NOMO-1 (cell line): Measurements from ENCODE around the gene MTCL1.
A peak's percentile ranks its signal among the peaks of the same experiment; 100 is the strongest.

ENCODE experiments used
- DNase-seq, 2 experiments: peaks; one replicate each; lab custom pipeline; 2025; ENCODE audit not compliant: unreplicated experiment in 2 of 2; lab: John Stamatoyannopoulos, UW

MTCL1 gene

DNA sequence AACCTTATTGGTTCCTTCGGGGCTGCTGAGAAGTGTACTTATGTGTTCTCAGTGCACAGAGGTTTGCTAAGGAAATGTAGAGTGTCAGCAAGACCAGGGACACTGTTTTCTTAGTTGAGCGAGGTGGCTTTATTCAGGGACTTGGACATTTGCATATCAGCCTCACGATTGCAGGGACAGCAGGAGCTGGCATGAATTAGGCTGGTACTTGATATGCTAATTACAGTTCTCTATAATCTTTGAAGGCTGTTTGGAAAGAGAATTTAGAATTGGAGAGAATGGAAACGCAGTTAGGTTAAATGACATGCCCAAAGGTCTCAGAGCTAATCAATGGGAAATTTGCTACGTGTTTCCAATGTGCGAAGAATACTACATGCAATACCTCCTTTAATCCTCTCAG, 18.7 kb upstream of the MTCL1 start:
- no peak for DNase-seq

DNA sequence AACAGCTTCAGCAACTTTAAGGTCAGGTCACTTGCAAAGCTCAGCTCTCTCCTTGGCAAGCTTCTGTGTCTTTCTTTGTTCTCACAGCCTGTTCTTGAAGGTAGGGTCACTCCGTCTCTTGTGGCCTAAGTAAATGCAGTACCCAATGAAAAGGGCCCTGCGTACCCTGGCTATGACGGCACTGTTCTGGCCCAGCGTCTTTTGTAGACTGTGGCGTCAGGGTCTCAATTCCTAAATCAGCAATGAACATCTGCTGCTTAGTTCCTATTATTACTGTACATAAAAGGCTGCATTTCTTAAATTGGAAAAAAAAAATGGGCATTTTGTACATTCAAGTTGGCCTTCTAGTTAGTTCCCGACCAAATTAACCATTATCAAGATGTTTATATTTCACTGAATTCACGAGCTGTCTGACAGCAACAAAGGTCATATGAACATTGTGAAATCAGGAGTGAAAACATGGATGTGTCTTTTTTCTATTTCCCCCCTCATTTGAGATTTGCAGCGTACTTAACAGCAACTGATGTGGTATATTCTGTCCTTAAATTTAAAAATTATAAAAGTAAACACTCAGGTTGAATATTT, 17.0 kb upstream of the MTCL1 start:
- DNase-seq = no peak

DNA sequence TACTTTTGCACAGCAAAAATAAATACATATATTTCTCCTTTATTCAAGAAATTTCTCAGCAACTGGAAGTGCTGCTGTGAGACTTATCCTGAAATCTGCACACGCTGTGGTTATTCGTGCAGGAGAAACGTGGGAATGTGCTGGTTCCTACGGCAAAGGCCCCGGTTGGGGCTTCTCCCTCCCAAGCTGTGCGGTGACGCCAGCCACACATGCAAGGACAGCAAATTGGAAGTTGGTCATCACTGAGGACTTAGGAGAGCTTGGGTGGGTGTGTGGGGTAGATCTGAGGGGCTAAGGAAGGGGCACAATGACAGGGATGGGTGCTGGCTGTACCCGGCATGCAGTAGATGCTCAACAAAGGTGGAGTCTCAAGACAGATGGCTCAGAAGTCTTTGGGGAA, 16.5 kb upstream of the MTCL1 start:
- no peak for DNase-seq

DNA sequence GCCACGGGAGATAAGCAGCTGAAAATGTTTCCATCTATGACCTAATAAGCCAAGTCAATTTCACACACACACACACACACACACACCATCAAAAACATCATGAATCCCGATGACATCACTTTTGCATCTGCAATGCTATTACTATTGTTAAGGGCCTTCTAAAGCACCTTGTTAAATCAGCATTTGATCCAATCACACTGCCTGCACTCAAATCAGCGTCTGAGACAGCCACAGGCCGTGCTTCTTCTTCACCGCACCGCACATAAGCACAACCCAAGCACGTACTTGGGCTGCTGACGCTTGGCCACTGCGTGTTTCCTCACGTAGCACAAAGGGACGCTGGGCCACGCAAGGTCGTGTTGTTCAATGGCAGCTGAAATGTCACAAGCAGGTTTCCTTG, 15.8 kb upstream of the MTCL1 start:
- DNase-seq = no peak

DNA sequence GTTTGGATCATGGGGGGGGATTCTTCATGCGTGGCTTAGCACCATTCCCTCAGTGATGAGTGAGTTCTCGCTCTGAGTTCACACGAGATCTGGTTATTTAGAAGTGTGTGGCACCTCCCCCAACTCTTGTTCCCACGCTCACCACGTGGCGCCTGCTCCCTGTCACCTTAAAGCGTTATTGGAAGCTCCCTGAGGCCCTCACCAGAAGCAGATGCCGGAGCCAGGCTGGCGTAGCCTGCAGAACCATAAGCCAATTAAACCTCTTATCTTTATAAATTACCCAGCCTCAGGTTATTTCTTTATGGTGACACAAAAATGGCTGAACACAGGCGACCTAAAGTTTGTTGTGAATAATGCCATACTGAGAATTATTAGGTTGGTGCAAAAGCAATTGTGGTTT, 10.5 kb upstream of the MTCL1 start:
- no peak for DNase-seq

DNA sequence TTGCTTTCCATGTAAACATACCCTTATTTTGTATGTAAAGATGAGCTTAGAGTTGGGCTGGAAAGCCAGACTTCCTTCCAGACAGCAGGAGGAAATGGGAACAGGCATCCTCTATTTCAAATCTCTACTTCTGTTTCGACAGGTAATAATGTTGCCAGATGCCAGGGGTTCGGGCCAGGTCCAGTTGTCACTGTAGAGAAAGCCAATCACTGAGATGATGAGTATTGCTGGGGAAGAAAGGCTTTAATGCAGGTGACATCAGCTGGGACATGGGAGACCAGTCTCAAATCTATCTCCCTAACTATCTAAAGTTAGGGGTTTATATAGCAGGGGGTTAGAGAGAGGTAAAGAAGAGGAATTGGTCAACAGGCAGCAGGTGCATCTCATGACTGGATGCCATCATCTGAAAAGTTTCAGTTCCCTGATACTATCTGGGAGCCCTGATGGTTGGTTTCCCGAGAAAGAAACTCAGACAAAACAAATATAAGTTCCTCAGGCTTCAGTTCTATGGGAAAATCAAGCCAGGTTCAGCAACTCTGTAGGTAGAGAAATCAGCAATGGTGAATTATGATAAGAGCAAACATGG, 9.3 kb upstream of the MTCL1 start:
- DNase-seq = no peak

DNA sequence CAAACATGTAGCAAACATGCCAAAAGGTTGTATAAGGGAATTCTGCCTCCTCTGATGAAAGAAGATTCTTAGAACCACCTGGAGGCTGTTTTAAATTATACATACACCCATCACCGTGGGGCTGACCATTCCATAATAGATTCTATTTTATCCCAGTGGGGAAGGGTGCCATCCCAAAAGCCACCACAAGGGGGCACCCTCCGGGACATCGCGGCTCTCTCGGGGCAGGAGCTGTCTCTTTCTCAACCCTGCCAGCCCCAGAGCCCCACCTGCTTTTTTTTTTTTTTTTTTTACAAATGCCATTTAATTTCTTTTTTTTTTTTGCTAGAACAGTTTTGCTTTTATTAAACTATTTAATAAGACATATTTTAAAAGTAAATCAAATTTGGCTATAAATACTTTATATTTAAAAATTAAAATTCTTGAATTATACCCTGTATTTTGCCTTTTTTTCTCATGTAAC, 8.6 kb upstream of the MTCL1 start:
- peak; percentile 14 to 23 for DNase-seq

DNA sequence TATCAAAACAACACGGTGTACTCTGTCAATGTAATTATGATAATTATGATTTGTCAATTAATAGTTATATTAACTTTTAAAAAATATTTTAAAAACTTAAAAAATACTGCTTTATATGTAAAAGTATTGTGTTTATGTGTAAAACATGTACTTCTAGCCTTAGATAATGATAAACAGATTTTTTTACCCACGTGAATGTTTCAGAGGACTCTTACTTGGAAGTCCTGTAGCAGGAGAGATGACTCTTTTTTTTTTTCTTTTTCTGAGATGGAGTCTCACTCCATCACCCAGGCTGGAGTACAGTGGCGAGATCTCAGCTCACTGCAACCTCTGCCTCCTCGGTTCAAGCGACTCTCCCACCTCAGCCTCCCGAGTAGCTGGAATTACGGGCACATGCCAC, 6.2 kb upstream of the MTCL1 start:
- no peak for DNase-seq

DNA sequence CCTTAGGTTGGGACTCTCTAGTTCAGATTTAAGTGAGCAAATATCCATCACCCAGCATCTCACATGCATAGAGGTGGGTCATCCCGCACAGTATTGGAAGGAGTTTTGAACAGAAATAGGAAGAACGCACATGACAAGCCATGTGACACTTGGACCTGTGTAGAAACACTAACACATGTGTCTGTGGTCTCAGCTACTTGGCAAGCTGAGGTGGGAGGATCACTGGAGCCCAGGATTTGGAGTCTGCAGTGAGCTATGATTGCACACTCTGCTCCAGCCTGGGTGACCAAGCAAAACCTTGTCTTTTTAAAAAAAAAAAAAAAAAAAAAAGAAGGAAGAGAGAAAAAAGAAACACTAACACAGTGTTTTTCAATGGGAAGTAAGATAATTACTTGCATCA, 5.4 kb upstream of the MTCL1 start:
- DNase-seq = no peak

DNA sequence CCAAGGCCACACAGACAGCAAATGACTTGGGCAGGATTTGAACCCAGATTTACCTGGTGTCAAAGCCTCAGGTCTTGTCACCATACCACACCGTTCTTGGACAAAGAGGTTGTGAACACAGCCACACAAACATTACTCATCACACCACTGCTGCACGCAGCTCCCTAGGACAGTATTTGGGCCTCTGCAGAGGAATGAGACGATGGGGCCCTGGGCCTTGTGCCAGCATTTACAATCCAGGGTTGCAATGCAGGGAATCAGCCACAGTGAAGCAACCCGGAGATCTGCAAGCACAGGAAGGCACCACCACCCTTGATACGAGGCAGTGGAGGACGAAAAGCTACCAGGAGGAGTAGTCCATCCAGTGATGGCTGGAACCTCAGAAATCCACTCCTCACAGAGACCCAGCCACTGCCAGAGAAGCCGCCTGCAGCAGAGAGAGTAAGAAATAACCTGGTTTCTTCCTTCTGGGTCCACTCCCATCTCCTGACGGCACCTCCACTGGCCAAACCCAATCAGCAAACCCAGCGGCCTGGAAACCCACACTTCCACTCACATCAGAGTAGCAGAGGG, 3.7 kb upstream of the MTCL1 start:
- DNase-seq = no peak

DNA sequence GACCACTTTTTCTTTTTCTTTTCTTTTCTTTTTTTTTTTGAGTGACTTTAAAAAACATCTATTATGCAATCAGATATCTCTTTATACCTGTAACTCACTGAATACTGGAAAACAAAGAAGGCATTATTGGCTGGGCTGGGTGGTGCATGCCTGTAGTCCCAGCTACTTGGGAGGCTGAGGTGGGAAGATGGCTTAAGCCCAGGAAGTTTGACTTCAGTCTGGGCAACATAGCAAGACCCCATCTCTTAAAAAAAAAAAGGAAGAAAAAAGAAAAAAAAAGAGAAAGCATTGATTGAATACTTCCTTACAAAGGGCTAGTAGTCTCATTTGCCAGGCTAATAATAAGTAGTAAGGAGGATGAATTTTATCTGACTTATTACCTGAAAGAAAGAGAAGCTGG, 2.7 kb upstream of the MTCL1 start:
- DNase-seq = no peak

DNA sequence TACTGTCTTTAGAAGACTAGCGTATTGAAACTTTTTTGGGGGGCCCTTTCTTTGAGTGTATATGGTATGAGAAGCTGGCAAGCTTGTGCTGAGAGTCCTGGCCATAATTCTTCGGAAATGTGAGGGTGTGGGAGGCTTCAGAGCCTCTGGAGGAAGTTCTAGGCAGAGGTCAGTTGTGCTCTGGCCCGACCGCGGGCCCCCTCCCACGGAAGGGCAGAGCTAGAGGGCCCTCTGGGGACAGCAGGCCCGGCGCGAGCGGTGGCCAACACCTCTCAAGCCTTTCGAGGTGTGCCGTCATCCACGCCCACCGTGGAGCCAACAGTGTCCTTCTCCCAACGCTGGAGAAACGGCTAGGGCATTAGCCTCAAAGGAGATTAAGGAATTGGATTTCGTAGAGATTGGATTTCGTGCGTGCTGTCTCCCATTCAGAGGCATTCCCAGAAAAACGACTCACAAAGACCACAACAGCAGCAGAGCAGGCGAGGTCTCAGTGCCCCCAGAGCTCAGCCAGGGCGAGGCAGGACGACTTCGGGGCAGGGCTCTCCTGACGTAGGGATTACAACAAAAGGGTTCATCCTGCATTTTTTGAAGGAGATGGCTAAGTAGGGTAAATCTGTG, 2.2 kb upstream of the MTCL1 start:
- no peak for DNase-seq

DNA sequence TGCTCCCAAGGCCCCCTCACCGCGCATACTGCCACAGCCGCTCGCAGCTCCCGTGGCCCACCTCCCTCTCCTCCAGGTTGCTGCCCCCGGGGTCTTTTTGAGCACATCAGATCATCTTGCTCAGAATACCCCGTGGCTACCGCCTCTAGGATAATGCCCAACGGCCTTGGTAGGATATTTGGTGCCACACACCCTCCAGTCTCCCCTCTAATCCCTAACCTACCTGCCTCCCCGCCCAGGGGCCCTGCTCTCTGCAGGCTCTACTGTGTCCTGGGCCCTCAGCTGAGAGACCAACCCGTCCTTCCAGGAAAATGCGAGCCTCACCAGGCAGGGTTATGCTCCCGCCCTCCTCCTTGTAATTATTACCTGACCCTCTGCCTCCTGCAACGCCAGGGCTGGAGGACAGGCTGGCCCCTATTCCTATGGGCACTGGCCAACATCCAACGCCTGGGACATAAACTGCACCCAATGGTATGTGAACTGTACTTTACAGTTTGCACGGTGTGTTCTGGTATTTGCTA, 1.5 kb upstream of the MTCL1 start:
- no peak for DNase-seq

DNA sequence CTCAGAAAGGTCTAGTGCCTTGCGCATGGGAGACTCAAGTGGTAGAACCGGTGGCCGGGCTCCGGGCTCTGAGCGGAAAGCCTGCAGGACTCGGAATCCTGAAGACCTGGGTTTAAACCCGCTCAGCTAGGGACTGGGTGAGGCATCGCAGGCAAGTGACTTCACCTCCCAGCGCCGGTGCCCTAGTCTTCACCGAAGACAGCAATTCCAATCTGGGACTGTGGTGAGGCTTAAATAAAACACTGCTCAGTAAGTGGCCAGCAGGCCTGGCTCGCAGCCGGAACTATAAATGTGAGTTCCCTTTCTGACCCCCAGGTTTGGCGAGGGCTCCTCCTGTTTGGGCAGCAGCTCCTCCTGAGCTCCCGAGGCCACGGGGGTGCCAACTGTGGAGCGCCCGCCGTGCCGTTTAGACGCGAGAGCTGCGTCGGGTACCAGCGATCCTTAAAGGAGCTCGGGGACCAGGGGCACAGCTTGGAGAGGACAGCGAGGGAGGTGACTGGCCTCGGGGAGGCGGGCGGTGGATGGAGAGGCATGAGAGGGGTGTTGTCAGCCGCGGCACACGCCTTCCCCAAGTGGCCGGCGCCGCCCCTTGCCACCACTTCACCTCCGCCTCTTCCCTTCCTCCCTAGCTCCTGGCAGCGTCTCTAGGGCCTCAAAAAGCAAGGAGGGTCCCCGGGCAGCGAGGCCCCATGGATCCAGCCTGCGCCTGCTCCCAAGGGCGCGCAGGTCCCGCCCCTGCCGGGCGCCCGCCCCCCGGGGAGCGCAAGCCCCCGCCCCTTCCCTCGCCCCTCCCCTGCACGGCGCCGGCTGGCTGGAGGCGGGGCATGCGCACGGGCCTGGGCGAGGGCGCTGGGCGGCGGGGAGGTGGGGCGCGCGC, 757 bp upstream of the MTCL1 start:
- peak; percentile 44 to 67 for DNase-seq

DNA sequence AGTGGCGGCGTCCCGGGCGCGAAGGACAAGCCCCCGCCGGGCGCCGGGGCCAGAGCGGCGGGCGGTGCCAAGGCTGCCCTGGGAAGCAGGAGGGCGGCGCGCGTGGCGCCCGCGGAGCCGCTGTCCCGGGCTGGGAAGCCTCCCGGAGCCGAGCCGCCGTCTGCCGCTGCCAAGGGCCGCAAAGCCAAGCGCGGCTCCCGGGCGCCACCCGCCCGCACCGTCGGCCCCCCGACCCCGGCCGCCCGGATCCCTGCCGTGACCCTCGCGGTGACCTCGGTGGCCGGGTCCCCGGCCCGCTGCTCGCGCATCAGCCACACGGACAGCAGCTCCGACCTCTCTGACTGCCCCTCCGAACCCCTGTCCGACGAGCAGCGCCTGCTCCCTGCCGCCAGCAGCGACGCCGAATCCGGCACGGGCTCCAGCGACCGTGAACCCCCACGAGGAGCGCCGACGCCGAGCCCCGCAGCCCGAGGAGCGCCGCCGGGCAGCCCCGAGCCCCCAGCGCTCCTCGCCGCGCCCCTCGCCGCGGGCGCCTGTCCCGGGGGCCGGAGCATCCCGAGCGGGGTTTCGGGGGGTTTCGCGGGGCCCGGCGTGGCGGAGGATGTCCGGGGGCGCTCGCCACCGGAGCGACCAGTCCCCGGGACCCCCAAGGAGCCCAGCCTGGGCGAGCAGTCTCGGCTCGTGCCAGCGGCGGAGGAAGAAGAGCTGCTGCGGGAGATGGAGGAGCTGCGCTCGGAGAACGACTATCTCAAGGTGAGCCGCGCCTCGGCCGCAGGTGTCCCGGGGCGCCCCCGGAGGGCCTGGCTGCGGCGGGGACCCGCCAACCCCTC, 820 bp downstream of the MTCL1 start:
- no peak for DNase-seq

DNA sequence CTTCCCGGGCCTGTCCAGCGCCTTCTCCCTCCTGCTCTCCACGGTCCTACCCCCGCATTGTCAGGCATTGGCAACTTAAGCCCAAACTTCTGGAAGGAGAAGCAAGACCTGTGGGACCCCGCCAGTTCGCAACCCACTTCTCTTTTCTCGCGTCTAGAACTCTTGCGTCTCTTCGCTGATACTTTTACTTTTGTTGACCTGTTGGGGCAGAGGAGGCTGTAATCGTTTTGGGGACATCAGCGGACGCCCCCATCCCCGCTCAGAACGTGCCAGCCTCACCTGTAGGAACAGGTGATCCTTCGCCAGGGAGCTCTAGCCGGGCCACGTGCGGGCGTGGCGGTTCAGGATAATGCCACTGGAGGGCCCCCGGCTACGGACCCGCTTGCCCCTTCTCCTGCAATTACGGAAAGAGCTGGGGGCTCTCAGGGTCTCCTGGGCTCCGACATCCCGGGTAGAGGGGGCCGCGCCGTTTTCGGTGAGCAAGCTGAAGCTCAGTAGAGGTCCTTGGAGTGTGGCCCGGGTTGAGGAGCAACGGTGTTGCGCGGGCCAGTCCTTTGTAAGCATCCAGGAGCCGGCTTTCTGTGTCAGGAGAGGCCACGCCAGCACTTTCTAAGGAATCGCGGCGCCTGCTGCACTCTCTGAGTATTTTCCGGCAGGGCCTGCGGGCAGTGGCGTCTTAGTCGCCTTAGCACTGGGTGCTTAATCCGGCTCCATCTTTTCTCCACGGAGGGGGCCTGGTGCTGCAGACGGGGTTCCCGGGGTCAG, 1.6 kb downstream of the MTCL1 start:
- DNase-seq = no peak

DNA sequence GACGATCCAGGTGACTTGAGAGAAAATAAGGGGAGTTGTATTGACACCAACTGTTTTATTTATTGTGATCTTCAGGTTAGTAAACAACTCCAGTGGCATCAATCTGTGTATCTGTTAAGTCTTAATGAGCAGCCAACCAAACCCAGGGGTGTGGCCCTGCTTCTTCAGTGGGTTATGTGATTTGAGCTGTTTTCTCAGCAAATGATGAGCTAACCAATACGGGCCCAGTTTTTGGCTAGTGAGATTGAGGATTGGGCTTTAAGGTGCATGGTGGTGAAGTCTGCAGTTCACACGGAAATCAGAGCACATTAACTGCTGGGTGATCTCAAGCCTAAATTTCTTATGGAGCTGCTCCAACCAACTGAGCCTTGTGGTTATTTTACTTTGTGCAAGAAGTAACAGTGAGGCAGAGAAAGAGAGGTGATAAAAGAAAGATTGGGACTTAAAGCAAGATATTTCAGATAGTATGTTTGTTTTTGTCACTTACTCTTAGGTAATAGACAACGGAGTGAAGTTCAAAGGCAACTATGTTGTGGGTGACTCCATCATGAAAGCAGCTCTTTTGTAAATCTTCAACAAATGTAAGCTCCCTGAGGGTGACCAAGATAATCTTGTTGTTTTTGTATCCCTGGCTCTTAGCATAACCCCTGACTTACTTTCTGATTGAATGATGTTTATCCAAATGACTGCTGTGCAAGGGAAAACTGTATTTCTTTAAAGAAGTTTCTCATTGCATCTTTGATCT, 2.4 kb downstream of the MTCL1 start:
- no peak for DNase-seq

DNA sequence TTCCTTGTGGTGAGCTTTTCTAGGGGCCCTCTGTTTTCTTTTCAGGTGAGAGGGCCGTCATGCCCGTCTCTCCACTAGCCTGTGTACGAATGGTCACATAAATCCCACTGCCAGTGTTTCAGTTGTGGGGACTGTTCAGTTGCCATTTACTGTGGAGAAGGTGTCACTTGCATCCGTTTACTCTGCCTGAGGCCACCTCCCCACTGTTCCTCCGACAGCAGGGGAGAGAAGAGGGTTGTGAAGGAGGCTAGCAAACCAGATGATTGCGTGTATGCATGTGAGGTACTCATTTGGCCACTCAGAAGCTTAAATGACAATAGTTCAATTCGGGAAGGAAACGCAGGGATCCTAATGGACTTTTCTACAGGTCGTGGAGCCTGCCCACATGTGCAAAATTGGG, 3.3 kb downstream of the MTCL1 start:
- no peak for DNase-seq
